ENCODE results near the gene PLA2R1. TPM values are rescaled to one million over a fixed set of nuclear protein-coding genes. Genes with fewer than 3 reads are reported as not detected.

Gene PLA2R1
- total RNA-seq, 1 experiment from 2014 or later = 3.4 TPM

DNA sequence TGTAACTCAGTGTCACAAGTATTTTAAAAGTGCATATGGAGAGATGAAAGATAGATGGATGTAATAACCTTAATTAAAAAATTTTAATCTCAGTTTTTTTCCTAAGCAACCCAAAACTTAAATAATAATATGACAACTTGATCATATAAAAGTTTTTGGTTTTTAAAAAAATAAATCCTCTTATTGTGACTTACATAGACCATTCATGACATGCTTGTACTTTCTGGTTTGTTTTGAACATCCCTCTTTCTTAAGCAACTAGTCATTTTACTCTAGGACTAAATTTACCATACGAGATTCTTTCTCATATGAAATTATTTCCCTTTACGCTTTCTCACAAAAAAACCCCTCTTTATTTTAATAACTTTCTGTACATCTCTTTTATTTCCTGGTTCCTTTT lies 6.5 kb upstream of the PLA2R1 start:
- H3K9me2 ChIP-seq (replicated peaks; ENCODE audit: low read length) = no peaks in the 10 kb centered on the region
- H3K4me3 ChIP-seq (ENCODE audit: low read length) = no peak overlapping the region
- intact Hi-C loops (cut with micrococcal nuclease) = no loop called here
- no peaks in the 10 kb centered on the region for H3K27me3 ChIP-seq (ENCODE audit: low read length)
- ChIA-PET POLR2A (ENCODE audit: unreplicated experiment) (no interaction called here), CTCF (no interaction called here)
- no peak overlapping the region for H2AFZ ChIP-seq (ENCODE audit: low read length)
- H3K36me3 ChIP-seq (ENCODE audit: low read depth, low read length) = no peaks in the 10 kb centered on the region; the same call in 1 of the 2 replicates
- no peak overlapping the region for H3K9ac ChIP-seq (ENCODE audit: low read length)
- no peak overlapping the region for H3K4me2 ChIP-seq (ENCODE audit: low read length)
- TF ChIP-seq, protein P1, sequence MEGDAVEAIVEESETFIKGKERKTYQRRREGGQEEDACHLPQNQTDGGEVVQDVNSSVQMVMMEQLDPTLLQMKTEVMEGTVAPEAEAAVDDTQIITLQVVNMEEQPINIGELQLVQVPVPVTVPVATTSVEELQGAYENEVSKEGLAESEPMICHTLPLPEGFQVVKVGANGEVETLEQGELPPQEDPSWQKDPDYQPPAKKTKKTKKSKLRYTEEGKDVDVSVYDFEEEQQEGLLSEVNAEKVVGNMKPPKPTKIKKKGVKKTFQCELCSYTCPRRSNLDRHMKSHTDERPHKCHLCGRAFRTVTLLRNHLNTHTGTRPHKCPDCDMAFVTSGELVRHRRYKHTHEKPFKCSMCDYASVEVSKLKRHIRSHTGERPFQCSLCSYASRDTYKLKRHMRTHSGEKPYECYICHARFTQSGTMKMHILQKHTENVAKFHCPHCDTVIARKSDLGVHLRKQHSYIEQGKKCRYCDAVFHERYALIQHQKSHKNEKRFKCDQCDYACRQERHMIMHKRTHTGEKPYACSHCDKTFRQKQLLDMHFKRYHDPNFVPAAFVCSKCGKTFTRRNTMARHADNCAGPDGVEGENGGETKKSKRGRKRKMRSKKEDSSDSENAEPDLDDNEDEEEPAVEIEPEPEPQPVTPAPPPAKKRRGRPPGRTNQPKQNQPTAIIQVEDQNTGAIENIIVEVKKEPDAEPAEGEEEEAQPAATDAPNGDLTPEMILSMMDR (conservative IDR thresholded peaks at IDR 0.05; ENCODE audit: low read depth, low read length) = no peak
- TF ChIP-seq EZH2 (IDR thresholded peaks at IDR 0.05; ENCODE audit: low read length, unreplicated experiment) = no peak
- TF ChIP-seq EZH2phosphoT487 (IDR thresholded peaks at IDR 0.05; ENCODE audit: borderline replicate concordance, low read length) = no peak
- H3F3A ChIP-seq (ENCODE audit: low read length, unreplicated experiment) = no peaks in the 10 kb centered on the region
- ATAC-seq (no peak), DNase-seq (no peak)
- no peak overlapping the region for H3K27ac ChIP-seq (ENCODE audit: low read length)
- no peaks in the 10 kb centered on the region for H3K79me2 ChIP-seq (ENCODE audit: low read length)
- peaks cover 9% of the 10 kb centered on the region for H3K9me3 ChIP-seq (ENCODE audit: low read length)
- no peaks in the 10 kb centered on the region for H4K20me1 ChIP-seq (ENCODE audit: low read length)
- H3K4me1 ChIP-seq (ENCODE audit: insufficient read depth, low read length) = no peaks in the 10 kb centered on the region
- no TSS peak for BruUV-seq (replicated peaks)

GRCh38 chr2:160064916-160065315 lies 2.5 kb upstream of the PLA2R1 start:
- ChIA-PET POLR2A (ENCODE audit: unreplicated experiment) (interaction anchor here (0.6 kb wide), 1 partner anchor 11 kb away, joined by 3 read pairs; no protein-coding TSS in a partner anchor), CTCF (no interaction called here)
- Histone ChIP-seq H3K27me3 (ENCODE audit: low read length) (no peaks in the 10 kb centered on the region), H2AFZ (ENCODE audit: low read length) (no peak overlapping the region), H3K79me2 (ENCODE audit: low read length) (no peaks in the 10 kb centered on the region), H3F3A (ENCODE audit: low read length, unreplicated experiment) (no peaks in the 10 kb centered on the region), H3K9me2 (replicated peaks; ENCODE audit: low read length) (no peaks in the 10 kb centered on the region), H3K27ac (ENCODE audit: low read length) (no peak overlapping the region), H4K20me1 (ENCODE audit: low read length) (no peaks in the 10 kb centered on the region), H3K4me2 (ENCODE audit: low read length) (no peak overlapping the region), H3K4me1 (ENCODE audit: insufficient read depth, low read length) (peaks cover 7% of the 10 kb centered on the region; the same call in 1 of the 2 replicates), H3K9ac (ENCODE audit: low read length) (no peak overlapping the region), H3K9me3 (ENCODE audit: low read length) (peaks cover 9% of the 10 kb centered on the region), H3K36me3 (ENCODE audit: low read depth, low read length) (no peaks in the 10 kb centered on the region; the same call in 1 of the 2 replicates), H3K4me3 (ENCODE audit: low read length) (no peak overlapping the region)
- intact Hi-C loops (cut with micrococcal nuclease) = no loop called here
- ATAC-seq (no peak), DNase-seq (no peak)
- no peak for TF ChIP-seq EZH2 (IDR thresholded peaks at IDR 0.05; ENCODE audit: low read length, unreplicated experiment)
- BruUV-seq (replicated peaks) = no TSS peak

- intact Hi-C loops (cut with micrococcal nuclease) = no loop called here
- DNase-seq (no peak), ATAC-seq (no peak)
- BruUV-seq (replicated peaks) = no TSS peak
- Histone ChIP-seq H3K27ac (ENCODE audit: low read length) (no peak overlapping the region), H3K4me2 (ENCODE audit: low read length) (no peak overlapping the region), H3K9me2 (replicated peaks; ENCODE audit: low read length) (no peaks in the 10 kb centered on the region), H3K27me3 (ENCODE audit: low read length) (no peaks in the 10 kb centered on the region), H3K9ac (ENCODE audit: low read length) (no peak overlapping the region), H3K79me2 (ENCODE audit: low read length) (no peaks in the 10 kb centered on the region), H2AFZ (ENCODE audit: low read length) (no peak overlapping the region), H3K4me3 (ENCODE audit: low read length) (no peak overlapping the region), H4K20me1 (ENCODE audit: low read length) (no peaks in the 10 kb centered on the region), H3K4me1 (ENCODE audit: insufficient read depth, low read length) (peaks cover 7% of the 10 kb centered on the region; the same call in 1 of the 2 replicates), H3K36me3 (ENCODE audit: low read depth, low read length) (no peaks in the 10 kb centered on the region; the same call in 1 of the 2 replicates), H3K9me3 (ENCODE audit: low read length) (peaks cover 7% of the 10 kb centered on the region), H3F3A (ENCODE audit: low read length, unreplicated experiment) (no peaks in the 10 kb centered on the region)
- TF ChIP-seq EZH2phosphoT487 (IDR thresholded peaks at IDR 0.05; ENCODE audit: borderline replicate concordance, low read length) (no peak), EZH2 (IDR thresholded peaks at IDR 0.05; ENCODE audit: low read length, unreplicated experiment) (no peak)
- TF ChIP-seq, protein P1 (conservative IDR thresholded peaks at IDR 0.05; ENCODE audit: low read depth, low read length) = no peak
- ChIA-PET POLR2A (ENCODE audit: unreplicated experiment) (no interaction called here), CTCF (no interaction called here)
Measured at GRCh38 chr2:160063879-160064612, 1.6 kb upstream of the PLA2R1 start.

Data from PC-3 (cell line).